Cardiac septum (tissue), 1 donor: ENCODE measurements around the gene TMEM59L. TPM values are rescaled to one million over a fixed set of nuclear protein-coding genes. Genes with fewer than 3 reads are reported as not detected.

Source experiments
- DNase-seq: peaks from one replicate; pipeline ENCODE4 v3.0.0-alpha.2; 2020; ENCODE audit warnings: low spot score
- intact Hi-C: fragments of 100-400 bp; cut with DNase I; formaldehyde crosslinking; loops from one replicate; pipeline ENCODE4 v1.14.0; 2022
- total RNA-seq: library from RNA; stranded (reverse); fragmentation: NEBNext Ultra II Directional; extraction: Animal tissue kit (Norgen Biotek cat#: 25700); gene quantifications from one replicate; pipeline ENCODE4 v1.2.1, GENCODE V29; 2021
- donor health status: DM: no; HTN: no; CAD: no.

The TMEM59L gene
- total RNA-seq, 1 donor from 2014 or later = 3.0 TPM

- no peak for DNase-seq
- intact Hi-C loops = no loop called here
Observed at GRCh38 chr19:18634612-18635297, 22.1 kb downstream of the TMEM59L start.

- intact Hi-C loops = no loop called here
- DNase-seq = no peak
Observed at GRCh38 chr19:18635831-18636182, 23.1 kb downstream of the TMEM59L start.

GRCh38 chr19:18636183-18636968 lies 23.7 kb downstream of the TMEM59L start:
- peak; percentile 100 for DNase-seq
- intact Hi-C loops = no loop called here

- no peak for DNase-seq
- intact Hi-C loops = no loop called here
Observed at GRCh38 chr19:18636969-18637629, 24.4 kb downstream of the TMEM59L start, which contains the start of gene KLHL26. KLHL26 (plus strand) TSS chr19:18637028; CDS start chr19:18637055, 27 bp downstream.

GRCh38 chr19:18637673-18638630 lies 25.3 kb downstream of the TMEM59L start:
- DNase-seq = no peak
- intact Hi-C loops = no loop called here

- intact Hi-C loops = no loop called here
Observed at GRCh38 chr19:18639706-18640243, 27.1 kb downstream of the TMEM59L start.

GRCh38 chr19:18644196-18645034 lies 31.7 kb downstream of the TMEM59L start:
- no peak for DNase-seq
- intact Hi-C loops = no loop called here

More at GRCh38 chr19:18639706-18640243, 27.1 kb downstream of the TMEM59L start:
- no peak for DNase-seq

GRCh38 chr19:18645035-18645511 lies 32.4 kb downstream of the TMEM59L start:
- intact Hi-C loops = no loop called here
- no peak for DNase-seq

- no peak for DNase-seq
- intact Hi-C loops = no loop called here
Observed at GRCh38 chr19:18646535-18647370, 34.1 kb downstream of the TMEM59L start.

GRCh38 chr19:18647371-18647767 lies 34.7 kb downstream of the TMEM59L start:
- intact Hi-C loops = no loop called here
- no peak for DNase-seq

- intact Hi-C loops = no loop called here
- no peak for DNase-seq
Observed at GRCh38 chr19:18647807-18648206, 35.1 kb downstream of the TMEM59L start.

GRCh38 chr19:18648973-18649315 lies 36.3 kb downstream of the TMEM59L start:
- no peak for DNase-seq
- intact Hi-C loops = no loop called here

GRCh38 chr19:18649371-18650020 lies 36.8 kb downstream of the TMEM59L start:
- no peak for DNase-seq
- intact Hi-C loops = loop anchor here (10.0 kb wide), 1 partner anchor 185 kb away; no protein-coding TSS in a partner anchor

- DNase-seq = no peak
- intact Hi-C loops = loop anchor here (10.0 kb wide), 1 partner anchor 185 kb away; no protein-coding TSS in a partner anchor
Observed at GRCh38 chr19:18650021-18650390, 37.3 kb downstream of the TMEM59L start.

GRCh38 chr19:18650468-18651041 lies 37.9 kb downstream of the TMEM59L start:
- intact Hi-C loops = loop anchor here (10.0 kb wide), 1 partner anchor 186 kb away; no protein-coding TSS in a partner anchor
- peak; percentile 87 for DNase-seq

GRCh38 chr19:18651300-18651699 lies 38.6 kb downstream of the TMEM59L start:
- DNase-seq = no peak
- intact Hi-C loops = loop anchor here (10.0 kb wide), 1 partner anchor 186 kb away; no protein-coding TSS in a partner anchor
